ENCODE data around the gene TTC27. TPM values are rescaled to one million over a fixed set of nuclear protein-coding genes. Genes with fewer than 3 reads are reported as not detected.
"Not testable (repeated sequence)": the region's sequence is repeated elsewhere in the genome, so short reads cannot be mapped to it uniquely, and the experiment has no call there.

Gene TTC27
- total RNA-seq, 4 donors from 2014 or later = 10.5 to 46.2 (median 17.9) TPM

GRCh38 chr2:32723467-32724079, 95.7 kb downstream of the TTC27 start:
- H3K36me3 ChIP-seq = no peaks in the 10 kb centered on the region
- DNase-seq = no peak
- TF ChIP-seq POLR2A (IDR thresholded peaks at IDR 0.05) (no peak), CTCF (IDR thresholded peaks at IDR 0.05) (no peak)

DNA sequence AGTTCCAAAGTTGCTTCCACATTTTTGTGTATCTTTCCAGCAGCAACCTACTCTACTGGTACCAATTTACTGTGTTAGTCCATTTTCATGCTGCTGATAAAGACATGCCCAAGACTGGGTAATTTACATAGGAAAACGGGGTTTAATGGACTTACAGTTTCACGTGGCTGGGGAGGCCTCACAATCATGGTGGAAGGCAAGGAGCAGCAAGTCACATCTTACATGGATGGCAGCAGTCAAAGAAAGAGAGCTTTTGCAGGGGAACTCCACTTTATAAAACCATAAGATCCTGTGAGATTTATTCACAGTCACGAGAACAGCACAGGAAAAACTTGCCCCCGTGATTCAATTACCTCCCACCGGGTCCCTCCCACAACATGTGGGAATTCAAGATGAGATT, 98.8 kb downstream of the TTC27 start:
- H3K4me1 ChIP-seq; H3K4me3 ChIP-seq; H3K27ac ChIP-seq; H3K9me3 ChIP-seq; H3K36me3 ChIP-seq; DNase-seq; intact Hi-C loops (cut with DNase I; ENCODE audit: low total_unique reads); H3K27me3 ChIP-seq: not testable (repeated sequence)

More at GRCh38 chr2:32723467-32724079, 95.7 kb downstream of the TTC27 start:
- Histone ChIP-seq H3K4me1 (no peaks in the 10 kb centered on the region), H3K27ac (no peak overlapping the region), H3K9me3 (no peaks in the 10 kb centered on the region), H3K4me3 (no peak overlapping the region), H3K27me3 (no peaks in the 10 kb centered on the region)
- intact Hi-C loops (cut with DNase I; ENCODE audit: low total_unique reads) = no loop called here

GRCh38 chr2:32727157-32727556, 99.3 kb downstream of the TTC27 start:
- intact Hi-C loops (cut with DNase I; ENCODE audit: low total_unique reads) = no loop called here
- no peak for DNase-seq
- no peaks in the 10 kb centered on the region for H3K36me3 ChIP-seq
- H3K4me3 ChIP-seq = no peak overlapping the region
- no peaks in the 10 kb centered on the region for H3K9me3 ChIP-seq
- H3K27ac ChIP-seq = no peak overlapping the region
- TF ChIP-seq CTCF (IDR thresholded peaks at IDR 0.05) = no peak
- TF ChIP-seq POLR2A (IDR thresholded peaks at IDR 0.05) = no peak
- H3K4me1 ChIP-seq = no peaks in the 10 kb centered on the region
- no peaks in the 10 kb centered on the region for H3K27me3 ChIP-seq

DNA sequence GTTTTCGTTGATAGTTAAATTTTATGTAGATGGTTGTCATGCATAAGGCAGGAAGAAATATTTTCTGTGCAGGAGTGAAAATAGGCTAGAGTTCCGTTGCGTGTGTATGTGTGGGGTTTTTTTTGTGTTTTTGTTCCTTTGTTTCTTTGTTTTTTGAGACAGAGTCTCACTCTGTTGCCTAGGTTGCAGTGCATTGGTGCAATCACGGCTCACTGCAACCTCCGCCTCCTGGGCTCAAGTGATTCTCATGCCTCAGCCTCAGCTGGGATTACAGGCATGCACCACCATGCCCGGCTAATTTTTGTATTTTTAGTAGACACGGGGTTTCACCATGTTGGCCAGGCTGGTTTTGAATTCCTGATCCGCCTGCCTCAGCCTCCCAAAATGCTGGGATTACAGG, 103.1 kb downstream of the TTC27 start:
- not testable (repeated sequence) for DNase-seq

GRCh38 chr2:32732120-32732519, 104.3 kb downstream of the TTC27 start:
- TF ChIP-seq POLR2A (IDR thresholded peaks at IDR 0.05) (no peak), CTCF (IDR thresholded peaks at IDR 0.05) (no peak)
- Histone ChIP-seq H3K27ac (no peak overlapping the region), H3K36me3 (no peaks in the 10 kb centered on the region), H3K9me3 (no peaks in the 10 kb centered on the region), H3K27me3 (no peaks in the 10 kb centered on the region), H3K4me1 (no peaks in the 10 kb centered on the region), H3K4me3 (no peak overlapping the region)
- DNase-seq = no peak
- intact Hi-C loops (cut with DNase I; ENCODE audit: low total_unique reads) = no loop called here

More for the DNA sequence above, 103.1 kb downstream of the TTC27 start:
- H3K4me3 ChIP-seq; H3K27me3 ChIP-seq; H3K36me3 ChIP-seq; intact Hi-C loops (cut with DNase I; ENCODE audit: low total_unique reads); H3K9me3 ChIP-seq; H3K27ac ChIP-seq; H3K4me1 ChIP-seq: not testable (repeated sequence)

DNA sequence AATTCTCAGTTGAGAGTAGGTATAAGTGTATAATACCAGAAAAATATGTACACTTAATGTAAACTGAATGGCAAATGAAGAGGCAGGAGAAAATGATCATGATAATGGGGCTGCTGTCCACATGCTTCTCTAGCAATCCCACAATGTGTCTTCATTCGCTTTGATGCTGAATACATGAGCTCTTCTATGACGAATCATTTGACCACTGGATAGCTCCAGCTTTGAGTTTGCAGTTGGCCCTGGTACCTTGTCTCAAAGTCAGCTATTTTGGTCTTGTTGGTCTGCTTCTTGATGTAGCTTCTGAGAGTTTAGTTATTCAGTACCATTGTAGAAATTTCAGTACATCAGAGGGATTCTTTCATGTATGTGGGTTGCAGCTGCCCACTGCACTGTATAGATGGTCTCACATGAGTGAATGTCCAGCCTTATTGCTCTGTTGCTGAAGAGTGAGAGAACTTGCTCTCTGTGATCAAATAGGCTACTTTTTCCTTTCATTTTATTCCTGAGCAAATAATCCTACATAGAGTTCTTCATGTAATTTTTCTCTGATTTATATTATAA, 105.1 kb downstream of the TTC27 start:
- Histone ChIP-seq H3K4me3 (no peak overlapping the region), H3K9me3 (no peaks in the 10 kb centered on the region), H3K4me1 (no peaks in the 10 kb centered on the region), H3K27me3 (no peaks in the 10 kb centered on the region), H3K36me3 (no peaks in the 10 kb centered on the region), H3K27ac (no peak overlapping the region)
- no peak for TF ChIP-seq CTCF (IDR thresholded peaks at IDR 0.05)
- TF ChIP-seq POLR2A (IDR thresholded peaks at IDR 0.05) = no peak
- intact Hi-C loops (cut with DNase I; ENCODE audit: low total_unique reads) = no loop called here
- DNase-seq = no peak

All from uterus (tissue), 4 donors.